GM18873 (cell line): ENCODE data around the gene ZFAND2B.

Source experiments
- ATAC-seq: cut with Tn5 transposase; IDR thresholded peaks from one replicate; pipeline ENCODE4 v1.9.1; 2021; ENCODE audit warnings: mild to moderate bottlenecking, moderate library complexity, moderate number of reproducible peaks; ENCODE audit not compliant: unreplicated experiment, low FRiP score

ZFAND2B gene

DNA sequence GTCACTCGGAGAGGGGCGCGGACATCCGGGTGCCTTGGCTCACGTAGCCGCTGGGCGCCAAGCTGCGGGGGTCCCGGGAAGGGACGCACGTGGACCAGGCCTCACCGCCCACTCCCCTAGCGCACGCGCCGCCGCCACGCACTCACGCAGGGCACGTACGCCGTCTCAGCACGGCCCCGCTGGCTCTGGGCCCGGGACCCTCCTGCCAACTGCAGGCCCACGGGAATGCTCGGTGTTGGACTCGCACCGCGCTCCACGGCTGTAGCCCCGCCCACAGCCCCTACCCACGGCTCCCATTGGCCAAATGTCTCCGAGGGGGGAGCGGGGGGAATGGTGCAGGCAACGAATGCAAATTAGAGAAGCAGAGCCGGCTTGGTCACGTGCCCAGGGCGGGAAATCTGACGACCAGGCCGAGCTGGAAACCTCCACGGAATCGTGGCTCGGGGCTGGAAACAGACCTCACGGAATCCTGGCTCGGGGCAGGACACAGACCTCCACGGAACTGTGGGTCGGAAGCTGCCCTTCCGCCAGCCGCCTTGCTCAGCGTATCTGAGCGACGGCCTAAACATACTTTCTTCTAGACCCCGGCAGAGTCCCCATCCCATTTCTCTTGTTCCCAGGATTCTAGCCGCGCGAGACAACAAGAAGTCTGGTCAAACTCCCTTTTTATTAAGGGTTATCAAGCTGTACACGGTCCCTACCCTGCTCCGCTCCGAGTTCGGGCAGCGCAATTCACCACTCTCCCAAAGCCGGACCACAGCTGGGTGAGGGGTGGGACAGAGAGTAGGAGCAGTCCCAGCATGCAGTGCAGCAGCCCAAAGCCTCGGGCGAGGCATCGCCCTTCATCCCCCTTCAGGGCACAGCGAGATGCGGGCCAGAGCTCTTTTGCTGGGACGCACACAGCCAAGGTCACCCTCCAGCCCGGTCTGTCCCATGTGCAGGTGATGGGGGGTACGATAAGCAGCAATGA is 12.4 kb downstream of the ZFAND2B start, which contains the start of gene ABCB6:
Gene ABCB6, minus strand, starts transcription at position 227 of the 970 bp plus-strand sequence. CDS start 285 bp downstream, outside the sequence.
- peak; percentile 51 for ATAC-seq

DNA sequence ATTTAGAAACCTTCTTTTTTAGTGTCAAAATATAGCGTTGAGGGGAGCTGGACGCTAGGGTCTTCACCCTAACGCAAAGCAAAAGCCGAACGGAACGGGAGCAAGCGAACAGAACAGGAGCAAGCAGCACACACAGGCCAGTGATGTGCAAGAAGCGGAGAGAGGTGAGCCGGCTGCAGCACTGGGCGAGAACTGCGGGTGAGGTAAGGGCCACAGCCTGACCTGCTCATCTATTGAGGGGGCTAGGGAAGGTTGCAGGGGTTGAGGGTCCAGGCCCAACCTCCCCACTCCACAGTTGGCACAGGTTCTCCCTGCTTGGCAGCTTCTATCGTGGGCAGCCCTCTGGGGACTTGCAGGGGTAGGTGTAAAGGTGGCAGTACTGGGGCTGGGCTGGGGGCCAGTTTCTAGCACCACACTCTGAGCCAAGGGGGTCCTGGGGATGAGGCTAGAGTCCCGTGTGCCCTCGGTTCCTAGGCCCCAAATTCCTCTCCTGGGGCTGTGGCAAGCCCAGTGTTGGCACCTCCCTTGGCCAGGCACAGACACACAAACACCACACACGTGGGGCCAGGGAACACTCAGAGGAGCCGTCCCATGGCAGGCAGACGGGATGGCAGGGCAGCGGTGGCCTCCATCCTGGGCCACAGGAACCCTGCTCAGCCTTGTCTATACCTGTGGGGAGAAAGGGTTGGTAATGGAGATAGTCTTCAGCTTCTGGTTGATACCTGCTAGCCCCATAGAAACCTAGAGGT is 13.4 kb downstream of the ZFAND2B start:
- no peak for ATAC-seq

DNA sequence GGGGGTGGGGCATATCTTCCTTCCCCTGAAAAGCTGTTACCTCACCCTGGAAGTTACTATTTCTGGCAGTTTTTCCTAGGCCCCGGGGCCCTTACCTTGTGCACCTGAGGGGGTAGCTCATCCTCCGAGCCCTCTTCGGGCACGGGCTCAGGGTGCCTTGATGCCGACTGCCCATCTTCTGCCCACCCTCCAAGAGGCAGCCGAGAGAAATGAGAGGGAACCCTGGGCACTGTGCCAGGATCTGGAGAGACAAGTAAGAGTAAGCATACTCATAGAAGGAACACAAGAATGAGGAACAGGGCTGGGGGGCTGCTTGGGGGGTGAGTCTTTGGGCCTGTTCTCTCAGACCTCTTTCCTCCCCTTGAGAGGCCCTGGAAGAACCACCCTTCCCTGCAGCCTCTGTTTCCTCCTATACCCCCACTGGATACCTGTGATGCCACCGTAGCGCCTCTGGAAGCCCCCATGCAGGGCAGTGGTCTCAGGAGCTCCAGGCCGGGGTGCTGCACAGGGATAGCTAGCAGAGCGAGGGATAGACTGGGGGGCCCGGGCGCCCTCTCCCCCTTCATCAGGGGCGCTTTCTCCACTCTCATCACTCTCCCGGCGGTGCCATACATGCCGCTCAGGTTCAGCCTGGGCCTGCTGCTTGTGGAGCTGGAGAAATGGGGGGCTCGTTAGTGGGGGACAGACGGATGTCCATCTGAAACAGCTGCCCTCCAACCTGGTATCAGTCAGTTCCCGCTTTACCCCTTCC is 14.2 kb downstream of the ZFAND2B start:
- ATAC-seq = no peak

DNA sequence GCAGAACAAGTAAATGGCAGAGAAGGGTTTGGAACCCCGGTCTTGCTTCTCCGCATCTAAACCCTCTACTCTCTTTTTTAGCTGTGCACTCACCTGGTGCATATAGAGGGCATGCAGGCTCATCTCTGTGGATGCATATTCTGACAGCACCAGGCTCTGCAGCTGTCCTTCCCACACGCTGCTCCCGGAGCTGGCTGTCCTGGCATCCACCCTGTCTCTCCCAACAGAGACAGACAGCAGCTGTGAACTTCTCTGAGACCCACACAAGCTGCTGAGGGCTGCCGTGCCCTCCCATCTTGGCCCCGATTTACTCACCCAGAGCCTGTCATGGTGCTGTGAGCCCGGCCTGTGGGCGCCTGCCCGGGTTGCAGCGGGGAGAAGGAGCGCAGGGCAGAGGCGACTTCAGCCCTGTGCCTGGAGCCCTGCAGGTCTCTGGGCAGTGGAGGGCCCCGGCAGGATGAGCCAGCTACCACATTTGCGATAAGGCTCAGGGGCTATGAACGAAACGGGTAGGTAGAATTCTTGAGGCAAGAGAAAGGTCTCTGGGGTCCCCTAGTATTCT is 15.5 kb downstream of the ZFAND2B start:
- no peak for ATAC-seq

DNA sequence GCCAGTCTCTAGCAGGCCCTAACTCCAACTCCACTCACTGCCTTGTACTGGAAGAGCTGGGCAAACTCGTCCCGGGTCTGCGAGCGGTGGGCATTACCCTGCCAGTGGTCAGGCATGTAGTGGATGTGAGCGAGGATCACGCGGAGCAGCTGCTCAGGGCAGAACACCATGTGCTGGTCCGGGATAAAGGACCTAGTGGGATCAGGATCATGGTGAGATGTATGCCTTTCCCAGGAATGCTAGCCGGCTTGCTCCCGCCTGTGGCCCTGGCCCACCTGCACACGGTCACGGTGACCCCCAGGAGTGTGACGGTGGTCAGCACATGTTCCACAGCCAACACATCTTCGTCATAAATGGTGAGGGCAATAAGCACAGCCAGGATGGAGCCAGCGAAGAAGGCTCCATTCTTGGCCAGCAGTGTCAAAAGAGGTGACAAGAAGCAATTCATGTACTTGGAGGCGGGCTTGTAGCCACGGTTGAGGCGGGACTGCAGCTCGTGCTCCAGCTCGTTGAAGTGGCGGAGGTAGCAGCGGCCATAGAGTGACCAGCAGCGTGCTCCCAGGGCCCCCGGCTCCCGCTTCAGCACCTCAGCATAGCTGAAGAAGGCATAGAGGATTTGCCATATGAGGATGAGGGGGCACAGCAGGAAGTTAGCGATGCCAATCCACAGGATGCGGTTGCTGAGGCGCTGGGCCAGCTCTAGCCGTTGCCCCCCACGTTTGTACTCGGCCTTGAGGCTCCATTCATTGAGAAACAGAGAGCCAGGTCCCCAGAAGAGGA is 17.4 kb downstream of the ZFAND2B start:
- no peak for ATAC-seq

DNA sequence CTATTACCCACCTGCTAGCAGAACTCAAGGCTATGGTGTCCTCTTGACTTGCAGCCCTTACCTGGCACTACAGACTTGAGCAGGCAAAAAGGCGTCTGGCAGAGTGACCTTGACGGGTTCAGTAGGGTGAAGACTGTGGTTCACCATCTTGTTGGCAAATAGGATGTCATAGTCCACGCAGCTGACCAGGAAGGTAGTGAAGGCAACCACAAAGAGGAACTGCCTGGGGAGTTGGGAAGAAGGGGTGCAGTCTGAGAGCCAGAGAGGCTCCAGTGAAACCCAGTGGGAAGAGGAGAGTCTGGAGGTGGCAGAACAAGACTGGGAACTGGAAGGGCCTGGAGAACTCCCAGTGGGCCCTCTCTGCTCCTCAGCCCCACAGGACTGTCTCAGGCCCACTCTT is 18.8 kb downstream of the ZFAND2B start:
- no peak for ATAC-seq

DNA sequence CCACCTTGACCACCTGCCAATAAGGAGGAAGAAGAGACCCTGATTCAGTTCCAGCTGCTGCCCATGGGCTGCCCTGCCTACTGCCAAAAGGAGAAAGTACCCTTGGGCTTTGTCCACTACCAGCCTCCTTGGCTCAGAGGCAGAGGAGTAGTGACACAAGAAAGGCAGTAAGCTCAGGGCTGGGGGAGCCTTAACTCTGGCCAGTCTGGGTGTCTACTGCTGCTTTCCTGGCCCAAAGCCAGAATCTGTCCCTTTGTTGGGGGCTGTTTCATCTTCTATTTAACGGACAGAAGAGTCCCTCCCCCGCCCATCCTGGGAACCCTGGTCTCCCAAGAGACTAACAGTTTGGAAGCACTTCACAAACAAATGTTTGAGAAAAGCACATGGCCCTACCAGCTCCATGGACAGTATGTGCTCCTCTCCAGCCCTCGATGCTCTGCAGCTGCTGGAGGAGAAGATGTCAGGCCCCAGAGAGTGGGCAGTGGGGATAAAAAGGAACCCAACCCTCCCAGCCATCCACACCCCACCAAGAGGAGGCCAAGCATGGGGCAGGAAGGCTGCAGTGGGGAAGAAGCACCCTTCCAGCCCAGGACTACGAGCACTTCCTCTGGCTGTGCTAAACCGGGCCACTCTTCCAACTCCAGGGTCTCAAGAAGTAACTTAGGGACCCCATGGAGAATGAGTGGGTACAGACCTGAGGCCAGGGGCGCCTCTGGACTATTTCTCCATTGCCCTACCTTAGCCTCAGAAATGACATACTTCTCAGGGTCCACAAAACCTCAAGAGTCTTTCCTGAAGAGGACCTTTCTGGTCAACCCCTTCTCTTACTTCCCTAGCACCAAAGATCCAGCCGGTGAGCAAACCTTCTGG is 21.7 kb downstream of the ZFAND2B start:
- ATAC-seq = no peak

DNA sequence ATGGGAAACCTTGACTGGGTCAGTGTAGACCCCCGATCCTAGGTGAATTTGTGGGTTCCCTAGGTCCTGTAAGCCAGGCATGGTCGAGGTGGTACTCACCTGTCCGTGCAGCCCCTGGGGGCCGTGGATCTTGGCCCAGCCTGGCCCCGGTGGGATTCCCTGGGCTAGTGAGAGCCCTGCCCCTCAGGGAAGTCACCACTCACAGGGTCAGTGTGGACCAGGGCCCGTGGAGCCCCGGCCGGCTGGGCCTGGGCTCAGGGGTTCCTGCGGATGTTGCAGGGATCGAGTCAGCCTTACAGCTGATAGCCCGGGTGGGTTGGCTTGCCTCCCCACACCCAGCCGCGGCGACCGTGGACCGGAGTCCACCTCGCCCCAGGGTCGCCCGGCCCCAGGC is 22.3 kb downstream of the ZFAND2B start:
- peak; percentile 0 for ATAC-seq

DNA sequence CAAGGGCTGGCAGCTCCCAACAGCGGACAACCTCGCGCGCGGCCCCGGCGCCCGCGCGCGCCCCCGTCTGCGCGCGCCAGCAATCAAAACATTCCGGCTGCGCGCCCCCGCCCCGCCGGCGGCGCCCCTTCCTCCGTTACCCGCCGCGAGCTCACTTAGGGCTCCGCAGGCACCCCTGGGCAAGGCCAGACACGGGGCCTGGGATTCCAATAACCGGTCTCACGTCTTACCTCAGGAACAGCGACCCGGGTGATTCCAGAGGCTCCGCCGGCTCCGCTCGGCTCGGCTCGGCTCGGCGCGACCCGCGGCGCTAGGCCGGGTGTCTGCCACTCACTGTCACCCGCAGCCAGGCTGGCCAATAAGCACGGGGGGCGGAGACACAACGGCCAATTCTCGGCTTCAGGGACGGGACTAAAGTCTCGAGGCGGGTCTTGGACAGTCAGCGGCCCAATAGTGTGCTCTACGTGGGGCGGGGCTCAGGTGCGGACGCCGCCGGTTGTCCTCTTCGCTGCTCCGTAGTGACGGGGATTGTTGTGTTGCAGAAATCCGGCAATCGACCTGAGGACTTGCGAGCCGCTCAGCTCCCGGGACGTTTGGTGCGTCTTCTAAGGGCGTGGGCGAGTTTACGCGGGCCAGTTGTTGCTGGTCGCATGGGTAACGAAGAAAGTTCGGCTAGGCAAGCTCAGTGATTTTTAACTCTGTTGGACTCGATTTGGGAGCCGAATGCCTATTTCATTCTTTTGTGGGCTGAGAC is 22.9 kb downstream of the ZFAND2B start, which contains the start of the genes ANKZF1 and ATG9A:
Gene ANKZF1, plus strand, starts transcription at position 502 of the 754 bp plus-strand sequence. CDS start 452 bp downstream, outside the sequence.
Gene ATG9A, minus strand, starts transcription at position 332 of the 754 bp plus-strand sequence. CDS start 1,612 bp downstream, outside the sequence.
- ATAC-seq = peak; percentile 95

DNA sequence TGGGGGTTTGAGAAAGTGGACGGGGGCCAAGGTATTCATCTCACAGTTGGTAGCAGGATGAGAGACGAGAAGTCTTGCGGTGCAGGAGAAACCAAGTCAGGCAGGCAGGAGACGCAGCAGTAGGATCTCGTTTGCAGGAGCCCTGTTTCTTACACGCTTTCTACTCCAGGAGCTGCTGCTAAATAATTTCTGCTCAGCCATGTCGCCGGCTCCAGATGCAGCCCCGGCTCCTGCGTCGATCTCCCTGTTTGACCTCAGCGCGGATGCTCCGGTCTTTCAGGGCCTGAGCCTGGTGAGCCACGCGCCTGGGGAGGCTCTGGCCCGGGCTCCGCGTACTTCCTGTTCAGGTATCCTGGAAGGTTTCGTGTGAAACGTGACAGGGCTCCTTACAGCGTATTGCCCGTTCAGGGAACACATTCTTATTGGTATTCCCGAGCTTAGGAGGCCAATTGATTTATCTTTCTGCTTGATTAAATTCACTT is 23.5 kb downstream of the ZFAND2B start:
- ATAC-seq = peak; percentile 1

DNA sequence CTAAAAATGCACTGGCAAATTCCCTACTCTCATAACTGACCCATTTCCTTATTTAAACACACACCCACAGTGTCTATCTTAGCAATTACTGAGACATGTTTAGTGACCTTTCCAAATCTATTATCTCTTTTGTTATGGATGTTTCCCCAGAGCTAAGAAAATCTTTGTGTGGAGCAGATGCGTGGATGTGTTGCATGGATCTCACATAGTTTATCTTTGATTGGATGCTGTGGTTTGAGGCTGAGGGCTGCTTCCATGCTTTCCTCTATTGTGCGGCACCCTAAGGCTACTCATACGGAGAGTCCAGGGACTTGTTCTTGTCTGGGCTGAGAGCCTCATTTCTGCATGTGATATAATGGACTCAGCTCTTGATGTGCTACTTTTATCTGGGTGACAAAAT is 27.7 kb downstream of the ZFAND2B start:
- ATAC-seq = no peak

DNA sequence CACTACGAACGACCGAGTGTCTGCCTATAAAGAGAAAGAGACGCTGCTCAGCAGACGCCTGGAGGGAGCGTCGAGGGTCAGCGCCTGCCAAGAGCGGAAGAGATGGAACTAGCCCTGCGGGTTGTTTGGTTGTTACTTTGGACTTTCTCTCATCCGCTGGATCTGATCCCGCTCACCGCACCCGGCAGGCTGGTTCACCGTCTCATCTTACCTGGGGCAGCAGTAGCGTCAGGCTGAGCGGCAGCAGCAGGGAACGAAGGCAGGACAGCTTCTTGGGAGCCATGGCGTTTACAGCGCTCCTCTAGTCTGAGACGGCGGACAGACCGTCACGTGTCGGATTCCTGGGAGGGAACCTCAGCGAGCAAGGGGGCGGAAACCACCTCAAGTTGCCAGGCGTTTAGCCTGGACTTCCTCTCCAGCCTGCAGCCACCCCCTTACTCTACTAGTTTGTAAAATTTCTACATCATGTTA is 36.7 kb downstream of the ZFAND2B start:
- ATAC-seq = no peak

DNA sequence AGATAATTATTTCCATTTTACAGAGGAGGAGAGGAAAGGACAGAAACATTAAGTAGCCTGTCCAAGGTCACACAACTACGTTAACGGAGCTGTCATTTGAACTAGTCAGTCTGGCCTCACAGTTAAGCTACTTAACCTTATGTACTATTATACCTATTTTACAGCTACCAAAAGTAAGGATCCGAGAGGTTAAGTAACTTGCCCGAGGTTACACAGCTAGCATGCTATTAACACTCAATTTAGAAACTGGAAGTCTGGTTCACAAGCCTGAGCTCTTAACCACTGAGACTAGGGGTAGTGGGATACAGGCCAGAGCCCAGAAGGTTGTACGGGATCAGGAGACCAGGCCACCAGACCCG is 38.2 kb downstream of the ZFAND2B start:
- ATAC-seq = no peak

DNA sequence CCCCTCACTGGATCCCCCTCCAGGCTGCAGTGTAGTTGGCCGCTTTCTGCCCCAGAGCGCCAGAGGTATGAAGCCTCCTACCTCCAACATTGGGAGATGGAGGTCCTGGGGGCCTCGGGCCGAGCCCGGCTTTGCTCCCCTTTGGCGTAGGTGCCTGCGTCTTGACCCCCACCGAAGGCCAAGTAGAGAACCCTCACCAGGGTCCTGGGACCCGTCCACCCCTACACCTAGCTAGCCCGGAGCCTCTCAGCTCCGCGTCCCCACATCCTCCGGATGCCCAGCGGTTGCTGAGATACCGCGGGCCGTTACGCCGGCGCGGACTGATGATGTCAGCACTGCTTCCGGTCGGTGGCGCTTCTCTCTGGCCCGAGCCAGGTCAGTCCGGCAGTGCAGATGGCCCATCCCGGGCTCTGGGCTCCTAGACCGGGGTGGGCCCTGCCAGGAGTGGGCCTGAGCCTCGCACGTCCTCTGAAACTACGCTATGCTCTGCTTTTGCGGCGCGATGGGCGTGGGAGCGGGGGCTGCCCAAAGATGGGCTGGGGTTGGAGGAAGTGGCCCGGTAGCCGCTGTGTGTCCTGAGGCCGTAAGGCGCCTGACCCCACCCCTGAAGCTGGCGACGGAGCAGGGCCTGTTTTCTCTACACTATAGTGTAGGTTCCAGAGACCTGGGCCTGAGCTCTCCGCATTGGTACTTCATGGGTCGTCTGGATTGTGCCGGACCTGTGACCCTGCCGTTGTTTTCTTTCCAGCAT is 38.7 kb downstream of the ZFAND2B start, which contains the start of the genes GLB1L and STK16:
Gene GLB1L, minus strand, starts transcription at position 297 of the 751 bp plus-strand sequence. CDS start 1,871 bp downstream, outside the sequence.
Gene STK16, plus strand, starts transcription at position 332 of the 751 bp plus-strand sequence. CDS start 521 bp downstream, outside the sequence.
- ATAC-seq = peak; percentile 56

DNA sequence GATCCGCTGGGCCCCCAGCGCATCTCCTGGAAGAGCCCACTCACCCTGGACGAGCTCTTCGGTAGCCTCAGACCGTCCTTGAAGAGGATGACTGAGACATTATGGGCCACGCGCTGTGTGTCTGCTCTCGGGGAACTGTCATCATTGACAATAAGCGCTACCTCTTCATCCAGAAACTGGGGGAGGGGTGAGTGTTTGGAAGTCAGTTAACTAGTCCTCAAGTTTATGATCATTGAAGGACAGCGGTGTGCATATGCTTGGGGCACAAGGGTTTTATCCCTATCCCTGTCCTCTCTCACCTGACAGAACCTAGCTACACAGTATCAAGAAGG is 39.3 kb downstream of the ZFAND2B start:
- ATAC-seq = no peak

DNA sequence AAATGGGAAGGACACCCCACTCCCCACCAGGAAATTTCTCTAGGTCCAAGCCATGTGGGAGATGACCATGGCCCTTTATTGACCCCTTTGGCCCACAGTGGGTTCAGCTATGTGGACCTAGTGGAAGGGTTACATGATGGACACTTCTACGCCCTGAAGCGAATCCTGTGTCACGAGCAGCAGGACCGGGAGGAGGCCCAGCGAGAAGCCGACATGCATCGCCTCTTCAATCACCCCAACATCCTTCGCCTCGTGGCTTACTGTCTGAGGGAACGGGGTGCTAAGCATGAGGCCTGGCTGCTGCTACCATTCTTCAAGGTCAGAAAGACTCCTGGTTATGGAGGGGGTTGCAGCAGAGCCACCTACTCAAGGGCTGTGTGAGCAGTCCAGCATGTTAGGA is 40.0 kb downstream of the ZFAND2B start:
- no peak for ATAC-seq
